ENCODE data around the gene OVCH1. TPM values are rescaled to one million over a fixed set of nuclear protein-coding genes. Genes with fewer than 3 reads are reported as not detected.
A peak's percentile ranks its signal among the peaks of the same experiment; 100 is the strongest.

The OVCH1 gene
- 0.81 and 1.2 TPM in 2 replicates for total RNA-seq (2013; cell fraction: nucleolus; rRNA removed)
- total RNA-seq (2014; rRNA removed) (not detected in 2 replicates), total RNA-seq (2014; rRNA removed; fragmentation: Illumina TruSeq; extraction: Trizol) (not detected in 2 replicates), total RNA-seq (2021) (not detected in 2 replicates), polyA plus RNA-seq (2011; rRNA removed) (0.15 and 0.23 TPM in 2 replicates), polyA plus RNA-seq (2014; fragmentation: Illumina TruSeq; extraction: Trizol) (not detected in 2 replicates), polyA plus RNA-seq (2014; fragmentation: Nextera tagmentation; extraction: Ambion mirVana) (not detected), polyA plus RNA-seq (2014; rRNA removed) (not detected in 2 replicates), polyA plus RNA-seq (2016; fragmentation: Nextera tagmentation; extraction: Ambion mirVana) (not detected), polyA minus RNA-seq (2011; rRNA and poly(A)+ RNA removed) (0.26 and 2.0 TPM in 2 replicates), Bru-seq, nascent RNA (percentile 31 among the genes with signal in this experiment), BruChase-seq, experiment 1, labeled RNA remaining after a 6-hour chase (percentile 39 among the genes with signal in this experiment), BruChase-seq, experiment 2, labeled RNA remaining after a 2-hour chase (percentile 41 among the genes with signal in this experiment)
- not detected for polyA plus RNA-seq (2011; ENCODE audit: low read depth)
- polyA plus RNA-seq (2011; cell fraction: cytosol; rRNA removed) = 0.03 and 0.05 TPM in 2 replicates
- polyA plus RNA-seq (2011; cell fraction: nucleus; rRNA removed) = 0.20 and 1.0 TPM in 2 replicates
- not detected in 2 replicates for polyA plus RNA-seq (2012)
- not detected in 2 replicates for polyA minus RNA-seq (2011; cell fraction: cytosol; rRNA and poly(A)+ RNA removed)
- 0.48 and 2.4 TPM in 2 replicates for polyA minus RNA-seq (2011; cell fraction: nucleus; rRNA and poly(A)+ RNA removed)
- long read RNA-seq, experiment 1 = 0 reads
- long read RNA-seq, experiment 2, partial matches to known transcripts = 0 of 1 reads
- long read RNA-seq, experiment 2, other reads (novel, unspliced or antisense) = 1 of 1 reads

- no peak within 1 kb of the TSS for H3K4me3 ChIP-seq
- no peaks in the 10 kb centered on the region for H3K4me1 ChIP-seq (ENCODE audit: control insufficient read depth, insufficient read depth, low read length)
- no peaks in the 10 kb centered on the region for H3K9me3 ChIP-seq (replicated peaks; ENCODE audit: control insufficient read depth, insufficient read depth, low read length)
- intact Hi-C loops (cut with micrococcal nuclease; ENCODE audit: unreplicated experiment) = no loop called here
- no peaks in the 10 kb centered on the region for H4K20me1 ChIP-seq (ENCODE audit: control insufficient read depth, insufficient read depth)
- H3K27ac ChIP-seq (ENCODE audit: control insufficient read depth, insufficient read depth) = no peak within 1 kb of the TSS
- CTCF ChIA-PET = no interaction called here
- no peak for DNase-seq (ENCODE audit: low read depth, low spot score)
- in situ Hi-C loops (cut with MboI) = no loop called here
- no peak for ATAC-seq
- RAD21 ChIA-PET (ENCODE audit: unreplicated experiment) = no interaction called here
- H3K4me2 ChIP-seq (ENCODE audit: control insufficient read depth, insufficient read depth) = no peak within 1 kb of the TSS
- no peak for TF ChIP-seq IRF3 (IDR thresholded peaks at IDR 0.05)
- no peak for TF ChIP-seq USF2 (IDR thresholded peaks at IDR 0.05; ENCODE audit: borderline replicate concordance, low read depth, low read length)
- TF ChIP-seq STAT3 (IDR thresholded peaks at IDR 0.05; ENCODE audit: low read depth, low read length) = no peak
- TF ChIP-seq BMI1 (IDR thresholded peaks at IDR 0.05; ENCODE audit: borderline replicate concordance) = no peak
- no peak for TF ChIP-seq BACH1 (IDR thresholded peaks at IDR 0.05; ENCODE audit: borderline replicate concordance)
- TF ChIP-seq CBX3 (IDR thresholded peaks at IDR 0.05; ENCODE audit: borderline replicate concordance, low read depth) = no peak
- TF ChIP-seq EGR1 (IDR thresholded peaks at IDR 0.05; ENCODE audit: borderline replicate concordance in 1 of 2, low read depth in 2 of 2, low read length in 2 of 2) = no peak
- TF ChIP-seq IKZF2 (IDR thresholded peaks at IDR 0.05) = no peak
- no peak for TF ChIP-seq ZBTB33 (IDR thresholded peaks at IDR 0.05)
- TF ChIP-seq BCL11A (IDR thresholded peaks at IDR 0.05; ENCODE audit: low read depth, low read length) = no peak
- TF ChIP-seq SMC3 (IDR thresholded peaks at IDR 0.05; ENCODE audit: borderline replicate concordance, low read length) = no peak
- TF ChIP-seq PKNOX1 (IDR thresholded peaks at IDR 0.05) = no peak
- no peak for TF ChIP-seq NBN (IDR thresholded peaks at IDR 0.05)
- SMC1A ChIA-PET (ENCODE audit: uncharacterized antibody, unreplicated experiment) = interaction anchor here (1.1 kb wide), 1 partner anchor 13 kb away, joined by 3 read pairs; no protein-coding TSS in a partner anchor
- H2AFZ ChIP-seq (ENCODE audit: control insufficient read depth, low read depth, low read length) = no peak within 1 kb of the TSS
- no peak within 1 kb of the TSS for H3K9ac ChIP-seq (ENCODE audit: control insufficient read depth, insufficient read depth, low read length)
- H3K36me3 ChIP-seq (ENCODE audit: control insufficient read depth in 2 of 2, insufficient read depth in 2 of 2, low read length in 1 of 2) = no peaks in the 10 kb centered on the region
- no TSS peak for BruUV-seq (replicated peaks)
- no peaks in the 10 kb centered on the region for H3K79me2 ChIP-seq (ENCODE audit: control insufficient read depth, insufficient read depth, low read length)
- POLR2A ChIA-PET = no interaction called here
- H3K27me3 ChIP-seq (replicated peaks in 1 of 2; ENCODE audit: control insufficient read depth in 2 of 2, insufficient read depth in 2 of 2, low read length in 1 of 2) = no peaks in the 10 kb centered on the region
- WGBS (ENCODE audit: insufficient coverage, insufficient replicate concordance, low lambda C conversion rate, missing lambda C conversion rate) = 48% methylated on average over 16 of the region's 18 CpGs
- FAIRE-seq = no peak
These were observed at the start of gene OVCH1 for GRCh38 chr12:29497588-29497987. Gene OVCH1, minus strand, starts transcription at chr12:29497686. Its CDS starts 0 bp downstream, at chr12:29497686.

Measured in GM12878 (cell line).